Measurements from ENCODE around the gene TMEM181.
"Not testable (repeated sequence)": the region's sequence is repeated elsewhere in the genome, so short reads cannot be mapped to it uniquely, and the experiment has no call there.

TMEM181 gene

GRCh38 chr6:158661156-158661685 is 101.3 kb downstream of the TMEM181 start:
- DNase-seq (ENCODE audit: low read depth) = no peak

GRCh38 chr6:158662607-158662953 is 102.7 kb downstream of the TMEM181 start:
- no peak for DNase-seq (ENCODE audit: low read depth)

GRCh38 chr6:158662954-158663624 is 103.2 kb downstream of the TMEM181 start:
- no peak for DNase-seq (ENCODE audit: low read depth)

GRCh38 chr6:158663625-158664165 is 103.8 kb downstream of the TMEM181 start:
- DNase-seq (ENCODE audit: low read depth) = no peak

GRCh38 chr6:158665332-158665731 is 105.4 kb downstream of the TMEM181 start:
- DNase-seq (ENCODE audit: low read depth) = no peak

- DNase-seq (ENCODE audit: low read depth) = no peak
Measured at GRCh38 chr6:158666628-158667359, 106.9 kb downstream of the TMEM181 start.

GRCh38 chr6:158667360-158667981 is 107.6 kb downstream of the TMEM181 start:
- no peak for DNase-seq (ENCODE audit: low read depth)

GRCh38 chr6:158668707-158669103 is 108.8 kb downstream of the TMEM181 start:
- no peak for DNase-seq (ENCODE audit: low read depth)

- no peak for DNase-seq (ENCODE audit: low read depth)
Measured at GRCh38 chr6:158669145-158670035, 109.5 kb downstream of the TMEM181 start.

- not testable (repeated sequence) for DNase-seq (ENCODE audit: low read depth)
Measured at GRCh38 chr6:158672119-158672518, 112.2 kb downstream of the TMEM181 start.

GRCh38 chr6:158672726-158673125 is 112.8 kb downstream of the TMEM181 start:
- no peak for DNase-seq (ENCODE audit: low read depth)

GRCh38 chr6:158674342-158675131 is 114.6 kb downstream of the TMEM181 start:
- DNase-seq (ENCODE audit: low read depth) = no peak

GRCh38 chr6:158677094-158677493 is 117.2 kb downstream of the TMEM181 start:
- not testable (repeated sequence) for DNase-seq (ENCODE audit: low read depth)

- no peak for DNase-seq (ENCODE audit: low read depth)
Measured at GRCh38 chr6:158677906-158678578, 118.2 kb downstream of the TMEM181 start.

- no peak for DNase-seq (ENCODE audit: low read depth)
Measured at GRCh38 chr6:158680015-158680414, 120.1 kb downstream of the TMEM181 start.

GRCh38 chr6:158680481-158680880 is 120.6 kb downstream of the TMEM181 start:
- no peak for DNase-seq (ENCODE audit: low read depth)

- DNase-seq (ENCODE audit: low read depth) = no peak
Measured at GRCh38 chr6:158684311-158684710, 124.4 kb downstream of the TMEM181 start.

GRCh38 chr6:158684745-158685324 is 124.9 kb downstream of the TMEM181 start:
- no peak for DNase-seq (ENCODE audit: low read depth)

Measured in activated T-cell treated with anti-CD3 and anti-CD28 coated beads for 48 hours (primary cell).